HL-60/S4 treated with retinoic acid at 250 ng/mL for 4 days and 3 days (cell line): ENCODE results near the gene PLEKHD1.

Source experiments
- in situ Hi-C: fragments of 300-500 bp; cut with MboI; formaldehyde crosslinking; loops from 2 replicates; pipeline ENCODE4 v1.7.0; 2022; ENCODE audit warnings: low sequenced_read_pairs

PLEKHD1 gene

GRCh38 chr14:69547701-69548348, 63.3 kb downstream of the PLEKHD1 start:
- in situ Hi-C loops, result no loop called here

- in situ Hi-C loops, result no loop called here
Observed at GRCh38 chr14:69548566-69548965, 64.0 kb downstream of the PLEKHD1 start.

- in situ Hi-C loops, result no loop called here
Observed at GRCh38 chr14:69551511-69551910, 67.0 kb downstream of the PLEKHD1 start.

DNA sequence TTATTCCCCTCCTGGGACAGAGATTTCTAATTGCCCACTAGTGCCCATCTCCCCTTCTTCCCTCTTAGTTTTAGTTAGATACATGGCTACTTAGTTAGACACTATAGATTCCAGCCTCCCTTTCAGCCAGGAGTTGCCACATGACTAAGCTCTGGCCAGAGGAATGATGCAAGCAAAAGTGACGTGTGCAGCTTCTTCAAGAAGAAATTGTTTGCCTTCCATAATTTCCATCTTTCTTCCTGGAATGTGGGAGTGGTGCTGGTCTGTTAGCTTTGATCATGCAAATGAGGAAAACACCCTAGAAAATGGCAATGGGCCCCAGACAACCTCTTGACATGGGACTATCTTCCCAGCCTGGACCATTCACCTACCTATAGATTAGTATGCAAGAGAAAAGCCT, 68.7 kb downstream of the PLEKHD1 start:
- in situ Hi-C loops, result no loop called here

DNA sequence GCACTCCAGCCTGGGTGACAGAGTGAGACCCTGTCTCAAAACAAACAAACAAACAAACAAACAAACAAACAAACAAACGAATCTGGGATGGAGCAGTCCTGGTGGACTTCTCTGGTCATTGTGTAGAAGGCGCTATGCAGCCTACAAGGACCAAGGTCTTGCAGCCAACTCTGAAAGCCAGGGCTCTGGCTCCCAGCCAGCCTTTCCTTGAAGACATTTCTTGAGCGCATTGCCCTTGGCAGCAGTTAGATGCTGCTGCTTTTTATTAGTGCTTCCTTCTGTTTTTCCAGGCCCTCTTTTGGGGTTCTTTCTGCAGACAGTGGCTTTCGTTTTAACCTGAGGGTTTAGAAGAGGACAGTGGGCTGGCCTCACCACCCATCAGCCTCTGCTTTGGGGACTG, 70.0 kb downstream of the PLEKHD1 start:
- in situ Hi-C loops, result no loop called here

GRCh38 chr14:69558774-69559173, 74.2 kb downstream of the PLEKHD1 start:
- in situ Hi-C loops, result no loop called here

DNA sequence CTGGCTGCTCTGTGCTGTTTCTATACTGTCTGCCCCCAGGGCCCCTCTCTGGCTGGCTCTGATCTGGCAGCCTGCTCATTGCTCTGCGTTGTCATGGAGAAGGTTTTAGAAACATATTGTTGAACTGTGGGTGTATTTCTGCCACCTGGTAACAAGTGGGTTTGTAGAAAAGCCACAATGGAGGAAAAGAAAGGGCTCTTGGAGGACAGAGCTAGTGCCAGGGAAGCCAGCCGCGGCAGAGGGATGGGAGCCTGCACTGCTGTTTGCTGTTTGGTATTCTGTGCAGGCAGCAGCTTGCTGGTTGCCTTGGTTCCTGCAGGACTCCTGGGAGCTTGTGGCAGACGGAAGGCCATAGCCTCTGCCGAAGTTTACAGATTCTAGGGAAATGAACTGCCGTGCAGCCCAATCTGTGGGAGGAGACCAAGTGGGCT, 75.1 kb downstream of the PLEKHD1 start:
- in situ Hi-C loops, result no loop called here

DNA sequence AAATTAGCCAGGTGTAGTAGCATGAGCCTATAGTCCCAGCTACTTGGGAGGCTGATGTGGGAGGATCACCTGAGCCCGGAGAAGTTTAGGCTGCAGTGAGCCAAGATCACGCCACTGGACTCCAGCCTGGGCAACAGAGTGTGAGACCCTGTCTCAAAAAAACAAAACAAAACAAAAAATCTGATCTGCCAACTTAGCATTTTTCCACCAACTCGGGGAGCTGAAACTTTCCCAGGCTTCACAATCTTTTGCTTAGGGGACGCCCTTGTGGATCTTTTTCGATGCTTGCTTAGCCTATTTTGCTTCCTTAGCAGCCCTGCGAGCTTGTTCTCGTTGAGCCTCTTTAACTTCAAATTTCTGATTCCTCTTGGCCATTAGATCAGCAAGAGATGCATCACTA, 76.3 kb downstream of the PLEKHD1 start:
- in situ Hi-C loops, result no loop called here

DNA sequence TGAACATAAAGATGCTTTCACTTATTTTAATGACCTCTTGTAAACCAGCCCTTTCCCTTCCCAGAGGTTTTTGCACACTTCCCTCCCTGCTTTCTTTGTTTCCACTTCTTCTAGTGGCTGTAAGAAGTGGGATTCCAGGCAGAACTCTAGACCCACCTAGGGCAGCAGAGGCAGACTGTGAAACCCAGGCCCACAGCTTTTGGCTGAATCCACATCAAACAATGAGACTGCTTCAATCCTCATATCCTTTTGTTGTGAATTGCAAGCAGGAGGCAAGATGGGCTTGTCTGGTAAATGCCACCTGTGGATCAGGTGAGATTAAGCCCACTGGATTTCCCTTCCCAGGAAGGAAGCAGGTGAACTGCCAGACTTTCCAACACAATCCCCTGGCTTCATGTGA, 77.4 kb downstream of the PLEKHD1 start:
- in situ Hi-C loops, result no loop called here

DNA sequence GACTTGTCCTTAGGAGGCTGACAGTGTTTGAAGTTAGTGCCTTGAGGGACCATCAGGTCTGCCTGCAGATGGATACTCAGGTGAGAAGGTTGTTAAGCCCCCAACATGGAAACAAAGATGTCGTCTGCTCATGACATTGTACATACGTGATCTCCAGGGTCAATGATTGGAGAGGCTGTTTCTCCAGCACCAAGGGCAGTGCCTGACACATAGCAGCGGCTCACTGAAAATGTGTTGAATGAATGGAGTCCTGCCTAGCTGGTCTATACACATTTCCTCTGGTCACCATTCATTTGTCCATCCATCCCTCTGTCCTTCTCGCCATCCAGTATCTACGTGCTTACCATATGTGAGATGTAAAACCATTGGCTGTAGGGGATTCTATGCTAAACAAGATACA, 83.0 kb downstream of the PLEKHD1 start:
- in situ Hi-C loops, result no loop called here

- in situ Hi-C loops, result no loop called here
Observed at GRCh38 chr14:69569859-69570258, 85.3 kb downstream of the PLEKHD1 start.

DNA sequence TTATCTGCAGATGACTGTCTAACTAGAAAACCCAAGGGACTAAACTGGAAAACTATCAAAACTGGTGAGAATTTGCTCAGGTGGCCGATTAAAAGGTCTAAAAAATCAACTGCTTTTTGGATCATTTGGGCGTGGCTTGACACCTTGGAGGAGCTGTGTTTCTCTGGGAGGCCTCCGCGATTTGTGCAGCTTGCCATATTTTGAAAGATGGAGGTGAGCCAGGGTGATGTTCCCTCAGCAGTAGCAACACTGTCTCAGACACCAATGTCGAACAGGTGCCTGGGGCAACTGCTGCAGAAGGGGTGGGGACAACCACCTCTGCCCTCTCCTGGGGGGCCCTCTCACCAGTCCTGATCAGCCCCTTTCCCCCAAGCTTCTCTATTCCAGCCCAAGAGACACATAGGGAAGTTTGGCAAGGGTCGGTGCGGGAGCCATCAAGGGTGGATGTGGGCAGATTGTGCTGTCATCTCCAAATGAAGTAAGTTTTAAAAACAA, 86.4 kb downstream of the PLEKHD1 start:
- in situ Hi-C loops, result no loop called here

GRCh38 chr14:69571449-69572029, 87.0 kb downstream of the PLEKHD1 start:
- in situ Hi-C loops, result no loop called here

- in situ Hi-C loops, result no loop called here
Observed at GRCh38 chr14:69572030-69572840, 87.7 kb downstream of the PLEKHD1 start.

GRCh38 chr14:69572841-69573135, 88.3 kb downstream of the PLEKHD1 start:
- in situ Hi-C loops, result no loop called here

- in situ Hi-C loops, result no loop called here
Observed at GRCh38 chr14:69573205-69573830, 88.8 kb downstream of the PLEKHD1 start.

DNA sequence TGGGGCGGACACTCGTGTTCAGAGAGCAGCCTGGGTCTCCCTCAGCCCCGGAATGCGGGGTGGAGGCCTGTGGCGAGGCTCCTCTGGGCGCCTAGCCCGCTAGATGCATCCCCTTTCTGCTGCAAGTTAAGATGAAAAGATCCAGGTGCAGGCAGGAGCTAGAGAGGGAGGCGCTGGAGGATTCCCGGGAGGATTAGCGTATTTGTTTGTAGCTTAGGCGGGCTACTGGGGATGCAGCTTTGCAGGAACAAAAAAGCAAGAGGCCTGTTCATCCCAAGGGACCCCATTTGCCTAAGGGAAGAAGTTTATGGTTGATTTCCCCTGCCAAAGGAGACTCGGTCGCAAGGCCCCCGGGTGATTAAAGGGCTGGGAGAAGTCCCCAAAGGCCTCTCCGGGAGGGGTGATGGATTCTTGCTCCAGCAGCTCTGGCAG, 89.3 kb downstream of the PLEKHD1 start:
- in situ Hi-C loops, result no loop called here

GRCh38 chr14:69574263-69574953, 89.9 kb downstream of the PLEKHD1 start, which contains the start of gene CCDC177:
Gene CCDC177 (minus strand): TSS chr14:69574871. CDS start chr14:69573622, 1,249 bp downstream.
- in situ Hi-C loops, result no loop called here

- in situ Hi-C loops, result no loop called here
Observed at GRCh38 chr14:69574954-69575295, 90.4 kb downstream of the PLEKHD1 start.

- in situ Hi-C loops, result no loop called here
Observed at GRCh38 chr14:69579476-69579875, 94.9 kb downstream of the PLEKHD1 start.

DNA sequence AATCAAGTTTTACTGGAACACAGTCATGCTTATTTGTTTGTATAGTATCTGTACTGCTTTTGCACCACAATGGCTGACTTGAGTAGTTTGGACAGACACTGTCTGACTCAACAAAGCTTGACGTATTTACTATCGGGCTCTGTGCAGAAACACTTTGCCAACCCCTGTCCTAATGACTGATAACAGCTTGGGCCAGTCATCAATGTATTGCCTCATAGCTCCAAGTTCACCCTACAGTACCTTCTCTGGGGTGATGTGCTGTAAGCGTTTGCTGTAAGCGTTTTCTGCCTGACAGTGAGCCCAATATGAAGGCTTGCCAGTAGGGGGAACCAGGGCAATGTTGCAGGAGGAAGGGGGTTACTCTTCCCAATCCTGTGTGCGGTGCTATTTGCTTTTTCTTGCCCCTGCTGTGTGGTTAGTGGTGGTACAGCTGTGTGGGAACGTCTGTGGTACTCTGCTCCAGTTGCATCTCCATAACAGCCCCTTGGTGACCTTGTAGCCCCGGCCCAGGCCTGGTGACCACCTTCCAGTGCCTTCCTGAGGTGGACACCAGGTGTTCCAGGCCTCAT, 95.6 kb downstream of the PLEKHD1 start:
- in situ Hi-C loops, result loop anchor here (10.0 kb wide), 1 partner anchor 145 kb away; no protein-coding TSS in a partner anchor
